GM12878 (cell line): ENCODE measurements around the gene IP6K3. TPM values are rescaled to one million over a fixed set of nuclear protein-coding genes. Genes with fewer than 3 reads are reported as not detected.

ENCODE experiments used
- ATAC-seq: fragments of 200-7000 bp; cut with Tn5 transposase; 3 replicates; pipeline ENCODE4 v1.9.1; 2020; ENCODE audit warnings: mild to moderate bottlenecking, moderate library complexity
- BruUV-seq: library from RNA; stranded (reverse); fragments of 400-500 nt; replicated peaks from 2 replicates; lab custom pipeline; 2021; lab: Mats Ljungman, UMichigan
- CTCF ChIA-PET: fragments of 300-600 bp; sonication (Branson Sonifier 250); formaldehyde crosslinking; extraction: SDS; loops from one replicate; lab custom pipeline; 2021; ENCODE audit warnings: inconsistent platforms; lab: Yijun Ruan, JAX
- POLR2A ChIA-PET: fragments of 350-600 bp; formaldehyde crosslinking; extraction: SDS; loops from one replicate; lab custom pipeline; 2021; ENCODE audit warnings: inconsistent platforms; lab: Charles Lee
- RAD21 ChIA-PET: fragments of 300-600 bp; sonication (Branson Sonifier 250); formaldehyde crosslinking; loops from one replicate; lab custom pipeline; 2023; ENCODE audit warnings: antibody characterized with exemption; ENCODE audit not compliant: unreplicated experiment; lab: Charles Lee
- SMC1A ChIA-PET: fragments of 300-600 bp; sonication (Branson Sonifier 250); formaldehyde crosslinking; loops from one replicate; lab custom pipeline; 2023; ENCODE audit not compliant: unreplicated experiment, uncharacterized antibody; lab: Charles Lee
- DNase-seq: peaks from one replicate; pipeline ENCODE4 v3.0.0-alpha.2; 2011; ENCODE audit warnings: low read depth, low spot score
- FAIRE-seq: peaks from 3 replicates; lab custom pipeline; 2011; peaks lifted over from hg19 to GRCh38; lab: Jason Lieb, UNC
- H2AFZ ChIP-seq: 2 replicates; pipeline ENCODE4 v1.6.0; 2011; ENCODE audit warnings: low read depth, low read length, control low read depth; ENCODE audit not compliant: control insufficient read depth
- H3K27ac ChIP-seq: 2 replicates; pipeline ENCODE4 v1.5.1; 2011; ENCODE audit warnings: control low read depth; ENCODE audit not compliant: control insufficient read depth, insufficient read depth
- H3K27me3 ChIP-seq, 2 experiments: replicated peaks in 1 of 2; 2 replicates each; pipeline versions ENCODE4 v1.6.0 to v1.6.1; 2011; ENCODE audit warnings: low read length in 1 of 2; ENCODE audit not compliant: control insufficient read depth in 2 of 2, insufficient read depth in 2 of 2
- H3K36me3 ChIP-seq, 2 experiments: 2 replicates each; pipeline ENCODE4 v1.5.1; 2011; ENCODE audit warnings: low read length in 1 of 2; ENCODE audit not compliant: control insufficient read depth in 2 of 2, insufficient read depth in 2 of 2
- H3K4me1 ChIP-seq: 2 replicates; pipeline ENCODE4 v1.6.1; 2011; ENCODE audit warnings: mild to moderate bottlenecking, low read length, moderate library complexity, mixed read lengths; ENCODE audit not compliant: control insufficient read depth, insufficient read depth
- H3K4me2 ChIP-seq: 2 replicates; pipeline ENCODE4 v1.6.0; 2011; ENCODE audit warnings: control low read depth; ENCODE audit not compliant: control insufficient read depth, insufficient read depth
- H3K4me3 ChIP-seq: fragments of 200-600 bp; sonication (generic); 2 replicates; pipeline ENCODE4 v1.5.1; 2016
- H3K79me2 ChIP-seq: 2 replicates; pipeline ENCODE4 v1.6.0; 2011; ENCODE audit warnings: low read length; ENCODE audit not compliant: control insufficient read depth, insufficient read depth
- H3K9ac ChIP-seq: 2 replicates; pipeline ENCODE4 v1.8.0; 2011; ENCODE audit warnings: low read length, control low read depth, mixed read lengths; ENCODE audit not compliant: control insufficient read depth, insufficient read depth
- H3K9me3 ChIP-seq: replicated peaks from 3 replicates; pipeline ENCODE4 v1.5.1; 2011; ENCODE audit warnings: mild to moderate bottlenecking, low read length; ENCODE audit not compliant: control insufficient read depth, insufficient read depth
- H4K20me1 ChIP-seq: 2 replicates; pipeline ENCODE4 v1.6.0; 2011; ENCODE audit not compliant: control insufficient read depth, insufficient read depth
- ATF2 ChIP-seq: IDR thresholded peaks from 2 replicates; pipeline ENCODE4 v1.6.1; 2012; ENCODE audit warnings: low read length, inconsistent platforms
- BCL3 ChIP-seq: IDR thresholded peaks from 2 replicates; pipeline ENCODE4 v1.6.1; 2011; ENCODE audit warnings: borderline replicate concordance, low read depth, mild to moderate bottlenecking, moderate library complexity, low read length; ENCODE audit not compliant: insufficient read depth, poor library complexity, severe bottlenecking
- CBX3 ChIP-seq: fragments of 200-600 bp; sonication (generic); IDR thresholded peaks from 2 replicates; pipeline ENCODE4 v1.6.1; 2016; ENCODE audit warnings: low read depth, borderline replicate concordance
- NBN ChIP-seq: fragments of 450-650 bp; IDR thresholded peaks from 2 replicates; pipeline ENCODE4 v1.6.1; 2016
- NKRF ChIP-seq: fragments of 450-650 bp; conservative IDR thresholded peaks from 2 replicates; pipeline ENCODE4 v1.6.1; 2017; ENCODE audit warnings: mild to moderate bottlenecking, moderate library complexity
- NR2C2 ChIP-seq: IDR thresholded peaks from 2 replicates; pipeline ENCODE4 v1.6.1; 2011; ENCODE audit warnings: borderline replicate concordance, low read depth; ENCODE audit not compliant: control insufficient read depth, insufficient read length
- WRNIP1 ChIP-seq: IDR thresholded peaks from 2 replicates; pipeline ENCODE4 v1.6.1; 2011; ENCODE audit warnings: low read depth, low read length, improper control_type of control experiment, borderline replicate concordance
- WGBS: methylation state at CpG from one replicate; pipeline ENCODE4 v1.1.6; 2016; ENCODE audit warnings: low lambda C conversion rate; ENCODE audit not compliant: insufficient replicate concordance, insufficient coverage; ENCODE audit errors: missing lambda C conversion rate; 5-methylcytosine and 5-hydroxymethylcytosine counted together
- in situ Hi-C: fragments of 300-500 bp; cut with MboI; formaldehyde crosslinking; loops from 9 replicates; pipeline ENCODE4 v1.14.3; 2018; ENCODE audit warnings: mixed read lengths
- intact Hi-C: fragments of 100-400 bp; cut with micrococcal nuclease; formaldehyde crosslinking; loops from one replicate; pipeline ENCODE4 v1.14.2; 2022; ENCODE audit not compliant: unreplicated experiment
- polyA plus RNA-seq, 11 experiments: library from polyadenylated mRNA; depleted of rRNA in 4 of 11; unstranded in 6 of 11; stranded (reverse) in 5 of 11; fragments of >200 nt; fragmentation: Nextera tagmentation in 4 of 11; fragmentation: Illumina TruSeq in 1 of 11; extraction: Ambion mirVana in 4 of 11; extraction: Trizol in 1 of 11; gene quantifications; 1 replicate in 1 of 11; 2 replicates in 10 of 11; pipeline versions ENCODE4 v1.2.1 to v1.2.3, GENCODE V29; 2011 to 2016; ENCODE audit warnings: inconsistent platforms in 2 of 11, missing spikeins in 2 of 11, low read depth in 1 of 11
- total RNA-seq, 4 experiments: library from RNA; depleted of rRNA in 3 of 4; stranded (reverse); fragments of >200 nt in 3 of 4; fragmentation: Illumina TruSeq in 1 of 4; extraction: Trizol in 1 of 4; gene quantifications; 2 replicates each; pipeline versions ENCODE4 v1.2.1 to v1.2.3, GENCODE V29; 2013 to 2021
- TF ChIP-seq, protein P1 (sequence below): fragments of 150-350 bp; IDR thresholded peaks from 2 replicates; pipeline ENCODE4 v1.6.1; 2016; ENCODE audit warnings: low read depth, low read length

Gene IP6K3
- total and polyA plus RNA-seq, 10 of the 15 experiments (the other 5 are each of a cell fraction or from before 2014, with no cell fraction given), result 0.02 to 0.15 (median 0.09) TPM; not detected in 7

- Histone ChIP-seq H3K9me3 (no peaks in the 10 kb centered on the region), H3K36me3 (no peaks in the 10 kb centered on the region), H3K4me1 (no peaks in the 10 kb centered on the region), H3K4me3 (no peak overlapping the region), H4K20me1 (no peaks in the 10 kb centered on the region), H2AFZ (no peak overlapping the region), H3K9ac (no peak overlapping the region), H3K27me3 (no peaks in the 10 kb centered on the region; a peak in 1 of 4 replicates), H3K4me2 (no peak overlapping the region), H3K79me2 (no peaks in the 10 kb centered on the region), H3K27ac (no peak overlapping the region)
- ChIA-PET CTCF (no interaction called here), RAD21 (no interaction called here), POLR2A (no interaction called here), SMC1A (no interaction called here)
- ATAC-seq, result no peak
- no peak for DNase-seq
- no TSS peak for BruUV-seq
- FAIRE-seq, result no peak
- no peak for TF ChIP-seq WRNIP1
- no peak for TF ChIP-seq BCL3
- TF ChIP-seq NKRF, result no peak
- TF ChIP-seq, protein P1, sequence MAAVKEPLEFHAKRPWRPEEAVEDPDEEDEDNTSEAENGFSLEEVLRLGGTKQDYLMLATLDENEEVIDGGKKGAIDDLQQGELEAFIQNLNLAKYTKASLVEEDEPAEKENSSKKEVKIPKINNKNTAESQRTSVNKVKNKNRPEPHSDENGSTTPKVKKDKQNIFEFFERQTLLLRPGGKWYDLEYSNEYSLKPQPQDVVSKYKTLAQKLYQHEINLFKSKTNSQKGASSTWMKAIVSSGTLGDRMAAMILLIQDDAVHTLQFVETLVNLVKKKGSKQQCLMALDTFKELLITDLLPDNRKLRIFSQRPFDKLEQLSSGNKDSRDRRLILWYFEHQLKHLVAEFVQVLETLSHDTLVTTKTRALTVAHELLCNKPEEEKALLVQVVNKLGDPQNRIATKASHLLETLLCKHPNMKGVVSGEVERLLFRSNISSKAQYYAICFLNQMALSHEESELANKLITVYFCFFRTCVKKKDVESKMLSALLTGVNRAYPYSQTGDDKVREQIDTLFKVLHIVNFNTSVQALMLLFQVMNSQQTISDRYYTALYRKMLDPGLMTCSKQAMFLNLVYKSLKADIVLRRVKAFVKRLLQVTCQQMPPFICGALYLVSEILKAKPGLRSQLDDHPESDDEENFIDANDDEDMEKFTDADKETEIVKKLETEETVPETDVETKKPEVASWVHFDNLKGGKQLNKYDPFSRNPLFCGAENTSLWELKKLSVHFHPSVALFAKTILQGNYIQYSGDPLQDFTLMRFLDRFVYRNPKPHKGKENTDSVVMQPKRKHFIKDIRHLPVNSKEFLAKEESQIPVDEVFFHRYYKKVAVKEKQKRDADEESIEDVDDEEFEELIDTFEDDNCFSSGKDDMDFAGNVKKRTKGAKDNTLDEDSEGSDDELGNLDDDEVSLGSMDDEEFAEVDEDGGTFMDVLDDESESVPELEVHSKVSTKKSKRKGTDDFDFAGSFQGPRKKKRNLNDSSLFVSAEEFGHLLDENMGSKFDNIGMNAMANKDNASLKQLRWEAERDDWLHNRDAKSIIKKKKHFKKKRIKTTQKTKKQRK, result no peak
- TF ChIP-seq NBN, result no peak
- no peak for TF ChIP-seq NR2C2
- no peak for TF ChIP-seq ATF2
- TF ChIP-seq CBX3, result no peak
- in situ Hi-C loops (no loop called here), intact Hi-C loops (no loop called here)
- WGBS, result 73% methylated on average over 9 of the region's 9 CpGs
Observed at GRCh38 chr6:33738153-33738552, 8.6 kb downstream of the IP6K3 start.
